Astrocyte of the spinal cord (primary cell): ENCODE results near the gene ROR1.
A peak's percentile ranks its signal among the peaks of the same experiment; 100 is the strongest.

Experiments used
- DNase-seq: peaks from one replicate; pipeline ENCODE4 v3.0.0; 2011; ENCODE audit warnings: low read depth, low spot score
- H3K4me3 ChIP-seq: 2 replicates; pipeline ENCODE4 v1.5.1; 2011; ENCODE audit warnings: low read depth, mild to moderate bottlenecking, low read length, moderate library complexity
- in situ Hi-C: cut with HindIII; loops from 2 replicates; pipeline ENCODE4 v1.10.0; 2017; ENCODE audit warnings: low sequenced_read_pairs
- TF ChIP-seq, protein P1 (sequence below): IDR thresholded peaks from 2 replicates; pipeline ENCODE4 v1.5.1; 2012; ENCODE audit warnings: low read depth, mild to moderate bottlenecking, low read length, inconsistent platforms

Gene ROR1

DNA sequence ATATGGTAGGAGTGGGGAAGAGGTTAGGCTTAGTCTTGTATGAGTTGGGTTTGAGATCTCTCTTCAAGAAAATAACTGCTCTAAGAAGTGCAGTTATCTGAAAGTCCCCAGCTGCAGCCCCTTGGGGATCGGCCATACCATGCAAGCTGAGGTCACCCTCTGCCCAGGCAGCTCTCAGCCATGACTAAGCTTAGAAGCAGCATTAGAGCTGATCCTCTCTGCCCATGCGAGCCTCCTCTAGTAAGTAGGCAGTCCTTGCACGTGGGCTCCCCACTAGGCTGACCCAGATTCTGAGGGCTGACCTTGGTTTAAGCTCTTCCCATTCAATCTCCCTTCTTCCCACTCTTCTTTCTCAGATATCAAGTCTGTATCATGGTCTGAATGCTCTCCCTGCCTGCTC is 308.6 kb downstream of the ROR1 start:
- in situ Hi-C loops = no loop called here
- TF ChIP-seq, protein P1, sequence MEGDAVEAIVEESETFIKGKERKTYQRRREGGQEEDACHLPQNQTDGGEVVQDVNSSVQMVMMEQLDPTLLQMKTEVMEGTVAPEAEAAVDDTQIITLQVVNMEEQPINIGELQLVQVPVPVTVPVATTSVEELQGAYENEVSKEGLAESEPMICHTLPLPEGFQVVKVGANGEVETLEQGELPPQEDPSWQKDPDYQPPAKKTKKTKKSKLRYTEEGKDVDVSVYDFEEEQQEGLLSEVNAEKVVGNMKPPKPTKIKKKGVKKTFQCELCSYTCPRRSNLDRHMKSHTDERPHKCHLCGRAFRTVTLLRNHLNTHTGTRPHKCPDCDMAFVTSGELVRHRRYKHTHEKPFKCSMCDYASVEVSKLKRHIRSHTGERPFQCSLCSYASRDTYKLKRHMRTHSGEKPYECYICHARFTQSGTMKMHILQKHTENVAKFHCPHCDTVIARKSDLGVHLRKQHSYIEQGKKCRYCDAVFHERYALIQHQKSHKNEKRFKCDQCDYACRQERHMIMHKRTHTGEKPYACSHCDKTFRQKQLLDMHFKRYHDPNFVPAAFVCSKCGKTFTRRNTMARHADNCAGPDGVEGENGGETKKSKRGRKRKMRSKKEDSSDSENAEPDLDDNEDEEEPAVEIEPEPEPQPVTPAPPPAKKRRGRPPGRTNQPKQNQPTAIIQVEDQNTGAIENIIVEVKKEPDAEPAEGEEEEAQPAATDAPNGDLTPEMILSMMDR = no peak
- H3K4me3 ChIP-seq = no peak overlapping the region
- peak; percentile 51 for DNase-seq

DNA sequence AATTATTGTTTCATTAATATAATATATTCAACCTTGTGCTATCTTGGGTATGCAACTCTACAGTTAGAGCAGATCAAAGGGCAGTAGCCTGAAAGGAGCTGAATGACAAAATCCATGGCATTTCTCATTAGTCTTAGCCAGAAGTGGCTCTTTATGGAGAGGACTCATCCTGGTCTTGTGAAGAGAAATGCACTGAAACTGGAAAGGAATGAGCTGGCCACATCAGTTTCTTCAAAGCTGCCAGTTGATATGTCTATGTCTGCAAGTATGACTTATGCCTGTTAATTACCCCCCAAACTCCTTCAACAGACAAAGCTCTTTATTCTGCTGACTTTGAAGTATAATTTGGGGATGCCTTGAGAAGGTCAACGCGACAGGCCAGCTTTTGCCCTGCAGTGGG is 310.6 kb downstream of the ROR1 start:
- H3K4me3 ChIP-seq = no peak overlapping the region
- no peak for DNase-seq
- in situ Hi-C loops = no loop called here
- TF ChIP-seq, protein P1 = no peak

DNA sequence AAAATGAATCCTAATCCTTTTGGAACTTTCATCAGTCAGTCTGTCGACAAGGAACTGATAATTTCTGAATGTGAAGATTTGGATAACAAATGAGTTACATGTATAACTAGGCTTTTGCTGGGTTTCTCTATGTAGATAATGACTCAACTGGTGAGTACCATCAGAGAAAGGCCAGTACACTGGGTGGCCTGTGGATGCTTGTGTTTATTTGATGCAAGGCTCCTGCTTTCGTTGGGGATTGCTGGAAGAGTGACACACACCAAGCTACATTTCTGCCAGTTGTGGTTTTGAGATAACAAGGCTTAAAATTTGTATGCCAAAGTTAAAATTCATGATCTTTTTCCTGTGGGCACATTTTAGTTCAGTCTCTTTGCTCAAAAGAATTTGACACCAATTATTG is 314.0 kb downstream of the ROR1 start:
- H3K4me3 ChIP-seq = no peak overlapping the region
- in situ Hi-C loops = no loop called here
- TF ChIP-seq, protein P1 = no peak
- DNase-seq = peak; percentile 71

DNA sequence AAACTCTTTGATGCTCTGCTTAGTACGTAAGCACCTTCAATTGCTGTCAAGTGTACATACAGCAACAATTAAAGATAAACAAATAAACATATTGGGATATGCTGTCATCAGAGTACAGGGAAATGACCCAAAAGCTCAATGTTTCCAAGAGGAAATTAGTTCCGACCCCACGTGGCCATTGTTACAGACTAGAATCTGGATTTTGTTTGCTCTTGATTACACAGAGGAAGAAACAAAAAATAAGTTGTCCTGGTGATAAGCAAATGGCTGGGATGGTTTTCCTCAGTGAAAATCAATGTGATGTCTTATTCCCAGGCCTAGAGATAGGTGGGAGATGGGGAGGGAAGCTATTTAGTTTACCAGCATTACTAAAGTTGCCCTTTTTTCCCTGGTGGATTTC is 316.6 kb downstream of the ROR1 start:
- DNase-seq = no peak
- in situ Hi-C loops = no loop called here
- H3K4me3 ChIP-seq = no peak overlapping the region
- TF ChIP-seq, protein P1 = no peak

DNA sequence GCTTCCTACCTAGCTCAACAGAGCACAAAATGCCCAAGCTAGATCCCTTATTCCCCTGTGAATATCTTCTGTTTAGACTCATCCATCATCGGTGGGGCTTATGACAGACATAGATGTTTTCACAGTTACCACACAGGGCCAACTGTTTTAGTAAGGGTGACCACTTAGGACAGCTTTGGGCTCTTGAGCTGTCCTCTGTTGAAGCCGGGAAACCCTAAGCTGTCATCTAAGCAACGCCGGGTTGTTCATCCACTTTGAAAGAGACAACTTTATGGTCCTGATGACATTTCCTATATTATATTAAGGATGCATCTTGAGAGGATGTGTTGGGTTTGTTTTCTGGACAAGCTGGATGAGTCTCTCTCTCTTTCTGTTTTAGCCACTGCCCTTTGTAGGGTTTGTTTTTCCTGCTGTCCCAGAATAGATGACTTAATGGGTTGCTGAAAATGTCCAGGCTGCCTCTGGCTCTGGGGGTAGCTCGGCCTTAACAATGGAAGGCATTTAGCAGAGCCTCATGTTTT is 319.1 kb downstream of the ROR1 start:
- no peak for DNase-seq
- in situ Hi-C loops = no loop called here
- TF ChIP-seq, protein P1 = no peak
- no peak overlapping the region for H3K4me3 ChIP-seq

DNA sequence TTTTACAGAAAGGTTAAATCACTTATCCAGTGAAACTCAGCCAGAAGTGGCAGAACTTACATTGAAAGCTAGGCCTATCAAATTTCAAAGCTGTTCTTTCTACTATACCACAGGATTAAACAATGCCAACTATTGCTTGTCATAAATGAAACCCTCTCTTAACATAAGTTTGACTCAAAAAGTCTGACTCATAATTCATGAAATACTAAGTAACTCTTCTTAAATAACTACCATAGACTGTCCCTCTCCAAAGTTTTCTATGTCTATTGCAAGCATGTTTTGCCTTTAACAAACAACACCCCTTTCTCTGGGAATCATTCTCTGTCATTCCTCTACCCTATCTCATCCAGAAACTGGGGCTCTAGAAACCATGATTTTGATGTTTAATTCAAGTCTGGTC is 320.1 kb downstream of the ROR1 start:
- in situ Hi-C loops = no loop called here
- DNase-seq = peak; percentile 50
- H3K4me3 ChIP-seq = no peak overlapping the region
- TF ChIP-seq, protein P1 = no peak

DNA sequence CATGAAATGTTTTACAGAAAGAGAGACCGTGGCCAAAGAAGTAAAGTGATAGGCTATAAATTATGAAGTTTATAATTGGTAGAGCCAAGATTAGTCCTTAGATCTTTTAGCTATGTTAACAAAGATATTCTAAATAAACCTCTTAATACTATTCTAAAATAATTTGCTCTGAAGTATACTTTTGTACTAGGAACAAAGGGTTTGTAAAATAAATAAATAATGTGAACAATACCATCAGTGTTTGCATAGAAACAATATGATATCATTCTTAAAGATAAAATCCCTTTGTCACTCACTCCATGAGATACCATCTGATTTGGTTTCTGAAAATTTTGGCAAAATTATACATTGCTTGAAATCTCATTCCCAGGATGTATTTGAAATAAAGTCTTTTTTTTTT is 322.0 kb downstream of the ROR1 start:
- in situ Hi-C loops = no loop called here
- TF ChIP-seq, protein P1 = no peak
- no peak for DNase-seq
- no peak overlapping the region for H3K4me3 ChIP-seq
